Measurements from ENCODE around the gene UBXN10. TPM values are rescaled to one million over a fixed set of nuclear protein-coding genes. Genes with fewer than 3 reads are reported as not detected.

UBXN10 gene, protein sequence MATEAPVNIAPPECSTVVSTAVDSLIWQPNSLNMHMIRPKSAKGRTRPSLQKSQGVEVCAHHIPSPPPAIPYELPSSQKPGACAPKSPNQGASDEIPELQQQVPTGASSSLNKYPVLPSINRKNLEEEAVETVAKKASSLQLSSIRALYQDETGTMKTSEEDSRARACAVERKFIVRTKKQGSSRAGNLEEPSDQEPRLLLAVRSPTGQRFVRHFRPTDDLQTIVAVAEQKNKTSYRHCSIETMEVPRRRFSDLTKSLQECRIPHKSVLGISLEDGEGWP
- total RNA-seq = under 0.01 TPM in 1 of 2 replicates, not detected in the other

DNA sequence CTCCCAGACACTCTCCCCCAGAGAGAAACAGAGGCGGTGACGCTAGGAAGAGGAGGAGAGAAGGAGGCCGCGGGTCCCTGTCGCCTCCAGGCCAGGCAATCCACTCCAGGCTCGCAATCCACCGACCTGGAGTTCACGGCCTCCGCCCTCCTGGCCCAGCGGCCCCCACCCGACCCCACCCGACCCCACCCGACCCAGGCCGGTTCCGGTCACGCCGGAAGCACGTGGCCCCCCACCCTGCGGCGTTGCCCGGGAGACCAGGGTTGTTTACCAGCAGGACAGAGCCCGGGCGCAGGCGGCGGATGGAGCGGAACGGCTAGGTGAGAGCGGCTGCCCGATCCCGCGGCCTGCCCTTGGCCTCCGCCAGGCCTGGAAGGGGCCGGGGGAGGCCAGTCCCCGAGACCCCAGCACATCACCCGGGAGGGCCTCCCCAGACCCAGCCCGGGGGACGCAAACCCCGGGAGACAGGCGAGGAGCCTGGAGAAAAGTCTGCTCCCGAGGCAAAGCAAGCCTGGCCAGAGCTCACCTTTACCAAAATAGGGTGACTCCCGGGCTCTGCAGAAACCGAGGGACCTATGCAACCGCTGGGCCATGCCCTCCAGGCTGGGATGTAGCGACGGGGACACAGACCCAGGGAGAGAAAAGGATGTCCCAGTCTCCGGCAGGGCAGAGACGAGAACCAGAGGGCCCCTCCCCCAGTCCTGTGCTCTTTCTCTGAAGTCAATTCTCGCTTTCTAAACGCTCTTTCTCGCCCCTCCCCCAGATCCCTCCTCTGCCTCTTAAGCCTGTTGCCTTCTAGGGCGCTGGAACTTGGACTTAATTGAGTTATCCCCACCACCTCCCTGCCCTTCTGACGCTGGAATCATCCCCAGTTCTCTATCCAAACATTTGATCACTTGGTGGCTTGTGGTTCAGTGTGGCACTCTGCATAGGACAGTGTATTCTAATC is at the start of gene UBXN10, which contains the start of gene PLA2G2C:
Gene UBXN10 (plus strand): TSS at position 263 of the 949 bp plus-strand sequence. CDS start 4,466 bp downstream, outside the sequence.
Gene PLA2G2C (minus strand): TSS at position 685 of the 949 bp plus-strand sequence. CDS start 9,155 bp downstream, outside the sequence.

DNA sequence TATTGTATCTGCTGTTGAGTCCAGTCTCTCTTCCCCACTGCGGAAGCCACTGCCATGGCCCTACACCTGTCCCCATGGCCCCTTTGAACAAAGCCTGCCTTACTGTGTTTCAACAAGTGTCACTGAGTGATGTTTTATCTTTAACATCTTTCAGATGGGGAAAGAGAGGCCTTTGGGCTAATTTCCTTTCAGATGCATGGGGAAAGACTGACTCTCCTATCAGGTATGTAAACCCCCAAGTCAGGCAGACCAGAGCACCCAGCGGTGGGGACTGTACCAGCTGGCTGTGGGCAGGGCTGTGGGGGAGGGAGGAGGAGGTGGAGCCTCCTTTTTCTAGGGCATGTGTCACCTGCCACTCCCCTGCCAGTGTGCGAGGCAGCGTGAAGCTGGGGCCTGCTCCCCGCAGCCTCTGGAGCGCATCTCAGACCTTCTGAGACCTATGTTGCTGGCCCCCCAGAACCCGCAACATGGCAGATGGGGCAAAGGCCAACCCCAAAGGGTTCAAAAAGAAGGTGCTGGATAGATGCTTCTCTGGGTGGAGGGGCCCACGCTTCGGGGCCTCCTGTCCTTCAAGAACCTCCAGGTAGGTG is 46.8 kb upstream of the UBXN10 start, which contains the start of gene PLA2G2F:
Gene PLA2G2F (plus strand): TSS at position 363 of the 590 bp plus-strand sequence. CDS start 105 bp downstream, at position 468.

Other genes with a start within 250 kb of the UBXN10 start
- not detected in 2 replicates for gene PLA2G2A, start 206.5 kb upstream of the UBXN10 start, total RNA-seq
- not detected in 2 replicates for gene PLA2G5, start 115.9 kb upstream of the UBXN10 start, total RNA-seq
- gene PLA2G2D, start 66.6 kb upstream of the UBXN10 start, total RNA-seq = not detected in 2 replicates
- gene PLA2G2F, start 46.8 kb upstream of the UBXN10 start, total RNA-seq = not detected in 2 replicates
- gene PLA2G2C, start 422 bp downstream of the UBXN10 start, total RNA-seq = not detected in 2 replicates
- not detected in 2 replicates for gene VWA5B1, start 104.8 kb downstream of the UBXN10 start, total RNA-seq